H1 (cell line): ENCODE measurements around the gene SULT2B1. TPM values are rescaled to one million over a fixed set of nuclear protein-coding genes. Genes with fewer than 3 reads are reported as not detected.

ENCODE experiments used
- CHD7 ChIP-seq: fragments of 300-600 bp; sonication (generic); IDR thresholded peaks from 2 replicates; pipeline ENCODE4 v1.7.1; 2012; ENCODE audit warnings: low read length, moderate library complexity, mild to moderate bottlenecking, inconsistent platforms; ENCODE audit not compliant: insufficient replicate concordance
- FOSL1 ChIP-seq: IDR thresholded peaks from 2 replicates; pipeline ENCODE4 v1.6.1; 2011; ENCODE audit warnings: mild to moderate bottlenecking, low read depth, low read length, moderate library complexity; ENCODE audit not compliant: insufficient read depth
- RFX5 ChIP-seq: IDR thresholded peaks from 2 replicates; pipeline ENCODE4 v1.6.1; 2011; ENCODE audit warnings: low read depth, low read length, improper control_type of control experiment, borderline replicate concordance
- RXRA ChIP-seq: IDR thresholded peaks from 2 replicates; pipeline ENCODE4 v1.6.1; 2011; ENCODE audit warnings: low read depth, mild to moderate bottlenecking, low read length, moderate library complexity; ENCODE audit not compliant: insufficient read depth
- SIRT6 ChIP-seq: IDR thresholded peaks from one replicate; pipeline ENCODE4 v1.7.1; 2012; ENCODE audit warnings: low read length, inconsistent platforms
- SRF ChIP-seq: IDR thresholded peaks from 2 replicates; pipeline ENCODE4 v1.6.1; 2011; ENCODE audit warnings: mild to moderate bottlenecking, low read depth, low read length, moderate library complexity
- TAF1 ChIP-seq: IDR thresholded peaks from 2 replicates; pipeline ENCODE4 v1.6.1; 2011; ENCODE audit warnings: mild to moderate bottlenecking, low read depth, low read length
- TCF12 ChIP-seq: IDR thresholded peaks from 2 replicates; pipeline ENCODE4 v1.6.1; 2011; ENCODE audit warnings: low read depth, mild to moderate bottlenecking, low read length
- YY1 ChIP-seq: IDR thresholded peaks from 2 replicates; pipeline ENCODE4 v1.6.1; 2011; ENCODE audit warnings: low read depth, mild to moderate bottlenecking, low read length
- polyA plus RNA-seq, 7 experiments: library from polyadenylated mRNA; depleted of rRNA in 3 of 7; stranded (reverse) in 5 of 7; unstranded in 2 of 7; fragments of >200 nt in 5 of 7; fragments of 200-250 nt in 2 of 7; gene quantifications; 1 replicate in 5 of 7; 2 replicates in 1 of 7; 4 replicates in 1 of 7; pipeline versions ENCODE4 v1.2.1 to v1.2.3, GENCODE V29; 2011 to 2013; ENCODE audit warnings: missing spikeins in 2 of 7, mixed read lengths in 2 of 7
- total RNA-seq: library from RNA; stranded (reverse); fragmentation: NEBNext Ultra II Directional; extraction: Animal tissue kit (Norgen Biotek cat#: 25700); gene quantifications from 2 replicates; pipeline ENCODE4 v1.2.1, GENCODE V29; 2021

Gene SULT2B1
- total and polyA plus RNA-seq, 2 of the 8 experiments (the other 6 are each of a cell fraction or from before 2014, with no cell fraction given) = 1.5 to 2.6 TPM

- TF ChIP-seq RFX5 = no peak
- 0 out of 2 replicates have a peak, but pooled peaks have one; percentile 43 for TF ChIP-seq TCF12
- TF ChIP-seq RXRA = no peak
- TF ChIP-seq FOSL1 = no peak
- peak; percentile 55; the same call in 1 of the 2 replicates for TF ChIP-seq TAF1
- TF ChIP-seq SIRT6 = no peak
- no peak for TF ChIP-seq CHD7
- TF ChIP-seq SRF = no peak
- no peak for TF ChIP-seq YY1
- TF ChIP-seq, all 59 proteins: peak for 14
These were observed 77.8 kb downstream of the SULT2B1 start (continued) for GRCh38 chr19:48629599-48630295.
